Measurements from ENCODE around the gene CIDEC.

- TF ChIP-seq, protein P1, sequence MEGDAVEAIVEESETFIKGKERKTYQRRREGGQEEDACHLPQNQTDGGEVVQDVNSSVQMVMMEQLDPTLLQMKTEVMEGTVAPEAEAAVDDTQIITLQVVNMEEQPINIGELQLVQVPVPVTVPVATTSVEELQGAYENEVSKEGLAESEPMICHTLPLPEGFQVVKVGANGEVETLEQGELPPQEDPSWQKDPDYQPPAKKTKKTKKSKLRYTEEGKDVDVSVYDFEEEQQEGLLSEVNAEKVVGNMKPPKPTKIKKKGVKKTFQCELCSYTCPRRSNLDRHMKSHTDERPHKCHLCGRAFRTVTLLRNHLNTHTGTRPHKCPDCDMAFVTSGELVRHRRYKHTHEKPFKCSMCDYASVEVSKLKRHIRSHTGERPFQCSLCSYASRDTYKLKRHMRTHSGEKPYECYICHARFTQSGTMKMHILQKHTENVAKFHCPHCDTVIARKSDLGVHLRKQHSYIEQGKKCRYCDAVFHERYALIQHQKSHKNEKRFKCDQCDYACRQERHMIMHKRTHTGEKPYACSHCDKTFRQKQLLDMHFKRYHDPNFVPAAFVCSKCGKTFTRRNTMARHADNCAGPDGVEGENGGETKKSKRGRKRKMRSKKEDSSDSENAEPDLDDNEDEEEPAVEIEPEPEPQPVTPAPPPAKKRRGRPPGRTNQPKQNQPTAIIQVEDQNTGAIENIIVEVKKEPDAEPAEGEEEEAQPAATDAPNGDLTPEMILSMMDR (IDR thresholded peaks at IDR 0.05) = no peak
- TF ChIP-seq POLR2AphosphoS5 (IDR thresholded peaks at IDR 0.05) = no peak
Measured at GRCh38 chr3:9876991-9877390, 3.1 kb downstream of the CIDEC start.
